NCI-H1694 (cell line): ENCODE data around the gene LAMP5.
A peak's percentile ranks its signal among the peaks of the same experiment; 100 is the strongest.

Source experiments
- DNase-seq: peaks from one replicate; lab custom pipeline; 2025; lab: John Stamatoyannopoulos, UW

Gene LAMP5

GRCh38 chr20:9514461-9515213, at the start of gene LAMP5:
Gene LAMP5 (plus strand): TSS chr20:9514590. CDS start chr20:9514853, 263 bp downstream.
- DNase-seq = no peak

GRCh38 chr20:9467995-9468394, 46.4 kb upstream of the LAMP5 start:
- DNase-seq = no peak

- no peak for DNase-seq
Measured at GRCh38 chr20:9474835-9475415, 39.5 kb upstream of the LAMP5 start.

- DNase-seq = no peak
Measured at GRCh38 chr20:9475456-9475855, 38.9 kb upstream of the LAMP5 start.

GRCh38 chr20:9476174-9476573, 38.2 kb upstream of the LAMP5 start:
- no peak for DNase-seq

- no peak for DNase-seq
Measured at GRCh38 chr20:9476637-9477036, 37.8 kb upstream of the LAMP5 start.

- DNase-seq = no peak
Measured at GRCh38 chr20:9478771-9479170, 35.6 kb upstream of the LAMP5 start.

GRCh38 chr20:9480066-9480465, 34.3 kb upstream of the LAMP5 start:
- DNase-seq = peak; percentile 6

GRCh38 chr20:9482180-9482579, 32.2 kb upstream of the LAMP5 start:
- no peak for DNase-seq

- DNase-seq = no peak
Measured at GRCh38 chr20:9483131-9483530, 31.3 kb upstream of the LAMP5 start.

- no peak for DNase-seq
Measured at GRCh38 chr20:9485614-9486340, 28.6 kb upstream of the LAMP5 start.

GRCh38 chr20:9487231-9487630, 27.2 kb upstream of the LAMP5 start:
- DNase-seq = no peak

- DNase-seq = no peak
Measured at GRCh38 chr20:9488063-9488462, 26.3 kb upstream of the LAMP5 start.

- DNase-seq = no peak
Measured at GRCh38 chr20:9490161-9490560, 24.2 kb upstream of the LAMP5 start.

GRCh38 chr20:9490631-9491030, 23.8 kb upstream of the LAMP5 start:
- DNase-seq = no peak

GRCh38 chr20:9491324-9491723, 23.1 kb upstream of the LAMP5 start:
- no peak for DNase-seq

- DNase-seq = no peak
Measured at GRCh38 chr20:9492067-9492466, 22.3 kb upstream of the LAMP5 start.

GRCh38 chr20:9493803-9494202, 20.6 kb upstream of the LAMP5 start:
- DNase-seq = no peak

- no peak for DNase-seq
Measured at GRCh38 chr20:9495701-9496100, 18.7 kb upstream of the LAMP5 start.

GRCh38 chr20:9496155-9496554, 18.2 kb upstream of the LAMP5 start:
- no peak for DNase-seq

GRCh38 chr20:9498322-9498721, 16.1 kb upstream of the LAMP5 start:
- no peak for DNase-seq

- DNase-seq = no peak
Measured at GRCh38 chr20:9499126-9499899, 15.1 kb upstream of the LAMP5 start.
